GM21381 (cell line): ENCODE data around the gene FAM169A.
"Not testable (repeated sequence)": the region's sequence is repeated elsewhere in the genome, so short reads cannot be mapped to it uniquely, and the experiment has no call there.

ENCODE experiments used
- ATAC-seq: cut with Tn5 transposase; IDR thresholded peaks from one replicate; pipeline ENCODE4 v1.9.1; 2021; ENCODE audit warnings: mild to moderate bottlenecking, moderate library complexity; ENCODE audit not compliant: unreplicated experiment

The FAM169A gene

DNA sequence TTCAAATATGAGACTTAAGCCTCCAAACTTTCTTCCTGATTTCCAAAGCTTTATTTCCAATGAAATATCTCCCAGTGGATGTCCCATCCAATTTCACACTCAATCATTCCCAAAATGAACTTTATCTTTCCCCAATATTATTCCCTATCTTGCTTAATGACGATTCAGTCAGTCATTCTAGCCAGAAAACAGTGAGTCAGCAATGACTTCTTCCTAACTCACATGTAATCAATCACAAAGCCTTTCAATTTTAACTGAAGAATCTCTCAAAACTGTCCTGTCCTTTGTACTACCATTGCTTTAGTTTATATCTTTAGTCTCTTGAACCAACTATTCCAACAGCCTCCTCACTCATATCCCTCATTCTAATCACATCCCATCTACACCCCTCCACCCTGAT lies 64.2 kb downstream of the FAM169A start:
- no peak for ATAC-seq

DNA sequence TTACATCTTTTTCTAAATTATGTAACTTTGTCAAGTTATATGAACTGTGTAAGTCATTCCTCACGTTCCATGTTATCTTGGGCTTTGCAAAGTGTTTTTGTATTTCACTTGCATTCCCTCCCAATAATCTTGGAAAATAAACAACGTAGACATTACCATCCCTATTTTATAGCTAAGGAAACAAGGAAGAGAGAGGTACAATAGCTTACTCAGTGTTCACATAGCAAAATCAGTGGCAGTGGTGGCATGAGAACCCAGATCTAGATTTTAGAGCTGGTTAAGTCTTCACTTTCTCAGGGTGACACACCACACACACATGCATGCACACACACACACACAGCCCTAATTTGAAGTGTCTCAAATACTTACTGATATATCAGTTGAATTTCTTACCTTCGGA lies 65.0 kb downstream of the FAM169A start:
- ATAC-seq: no peak

DNA sequence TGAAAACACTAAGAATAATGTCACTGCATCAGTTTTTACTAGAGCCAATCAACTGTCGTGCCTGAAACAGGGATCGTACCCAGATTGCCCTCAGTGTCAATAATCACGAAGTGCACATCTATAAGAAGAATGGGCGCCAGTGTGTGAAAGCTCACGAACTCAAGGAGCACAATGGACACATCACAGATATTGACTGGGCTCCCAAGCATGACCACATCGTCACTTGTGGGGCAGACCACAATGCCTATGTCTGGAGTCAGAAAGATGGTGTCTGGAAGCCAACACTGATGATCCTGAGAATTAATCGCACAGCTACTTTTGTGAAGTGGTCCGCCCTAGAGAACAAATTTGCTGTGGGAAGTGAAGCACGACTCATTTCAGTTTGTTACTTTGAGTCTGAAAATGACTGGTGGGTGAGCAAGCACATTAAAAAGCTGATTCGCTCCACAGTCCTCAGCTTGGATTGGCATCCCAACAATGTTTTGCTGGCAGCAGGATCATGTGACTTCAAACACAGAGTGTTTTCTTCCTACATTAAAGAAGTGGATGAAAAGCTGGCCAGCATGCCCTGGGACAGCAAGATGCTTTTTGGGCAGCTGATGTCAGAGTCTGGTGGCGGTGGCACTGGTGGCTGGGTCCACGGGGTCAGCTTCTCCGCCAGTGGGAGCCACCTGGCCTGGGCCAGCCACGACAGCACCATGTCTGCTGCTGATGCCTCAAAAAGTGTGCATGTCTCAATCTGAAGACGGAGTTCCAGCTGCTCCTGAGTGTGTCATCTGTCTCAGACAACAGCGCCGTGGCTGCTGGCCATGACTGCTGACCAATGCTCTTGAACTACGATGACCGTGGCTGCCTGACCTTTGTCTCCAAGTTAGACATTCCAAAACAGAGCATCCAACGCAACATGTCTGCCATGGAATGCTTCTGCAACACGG lies 66.9 kb downstream of the FAM169A start:
- no peak for ATAC-seq

DNA sequence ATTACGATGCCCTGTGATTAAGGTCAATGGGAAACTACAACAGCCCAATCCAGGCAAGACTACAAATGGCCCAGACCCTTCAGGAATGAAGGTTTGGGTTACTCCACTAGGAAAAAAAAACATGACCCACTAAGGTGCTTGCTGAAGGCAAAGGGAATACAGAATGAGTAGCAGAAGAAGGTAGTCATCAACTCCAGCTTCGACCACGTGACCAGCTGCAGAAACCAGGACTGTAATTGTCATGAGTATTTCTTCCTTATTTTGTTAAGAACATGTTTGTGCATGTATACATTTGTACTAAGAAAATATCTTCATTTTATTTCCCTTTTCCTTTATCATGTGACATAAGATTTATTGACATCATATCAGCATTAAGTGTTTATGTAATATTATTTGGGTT lies 74.5 kb downstream of the FAM169A start:
- ATAC-seq: not testable (repeated sequence)

DNA sequence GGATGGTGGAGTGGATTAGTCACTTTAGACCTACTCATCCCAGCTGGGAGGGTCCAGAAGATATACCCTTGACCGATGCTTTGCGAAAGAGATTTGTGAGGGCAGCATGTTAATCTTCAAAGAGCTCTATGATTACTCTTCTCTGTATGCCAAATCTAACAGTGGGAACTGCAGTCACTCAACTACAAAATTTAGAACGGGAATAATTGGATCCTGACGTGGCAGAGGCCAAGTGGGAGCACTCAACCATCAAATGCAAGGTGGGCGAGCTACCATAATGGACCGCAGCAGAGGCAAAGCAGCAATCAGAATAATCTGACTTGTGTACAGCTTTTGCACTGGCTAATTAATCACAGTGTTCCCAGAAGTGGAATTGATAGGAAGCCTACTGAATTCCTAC lies 78.8 kb downstream of the FAM169A start:
- no peak for ATAC-seq

DNA sequence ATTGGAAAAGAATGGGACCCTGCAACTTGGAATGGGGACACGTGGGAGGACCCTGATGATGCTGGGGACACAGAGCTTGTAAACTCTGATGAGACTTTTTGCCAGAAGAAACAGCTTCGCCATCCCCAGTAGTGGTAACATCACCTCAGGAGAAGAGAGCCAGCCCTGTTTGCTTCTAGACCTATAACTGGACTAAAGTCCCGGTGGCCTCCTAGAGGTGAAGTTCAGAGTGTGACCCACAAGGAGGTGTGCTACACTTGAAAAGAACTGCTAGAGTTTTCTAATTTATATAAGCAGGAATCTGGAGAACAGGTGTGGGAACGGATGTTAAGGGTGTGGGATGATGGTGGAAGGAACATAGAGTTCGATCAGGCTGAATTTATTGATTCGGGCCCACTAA lies 79.3 kb downstream of the FAM169A start:
- no peak for ATAC-seq

DNA sequence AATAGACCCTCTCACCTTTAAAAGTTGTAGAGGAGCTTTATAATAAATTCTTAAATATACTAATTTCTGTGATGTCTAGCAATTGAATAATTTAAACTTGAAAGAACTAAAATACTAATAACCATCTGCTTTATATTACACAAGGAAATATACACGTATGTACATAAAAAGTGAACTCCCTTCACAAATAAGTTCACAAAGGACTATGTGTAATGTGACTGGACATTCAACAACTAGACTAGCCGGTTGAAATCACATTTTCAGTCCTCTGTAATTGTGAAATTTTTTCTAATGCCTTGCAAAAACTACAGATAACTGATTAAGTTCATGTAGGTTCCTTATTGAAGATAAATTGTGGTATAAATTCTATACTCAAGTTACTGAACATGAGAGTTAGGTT lies 87.6 kb downstream of the FAM169A start:
- no peak for ATAC-seq

DNA sequence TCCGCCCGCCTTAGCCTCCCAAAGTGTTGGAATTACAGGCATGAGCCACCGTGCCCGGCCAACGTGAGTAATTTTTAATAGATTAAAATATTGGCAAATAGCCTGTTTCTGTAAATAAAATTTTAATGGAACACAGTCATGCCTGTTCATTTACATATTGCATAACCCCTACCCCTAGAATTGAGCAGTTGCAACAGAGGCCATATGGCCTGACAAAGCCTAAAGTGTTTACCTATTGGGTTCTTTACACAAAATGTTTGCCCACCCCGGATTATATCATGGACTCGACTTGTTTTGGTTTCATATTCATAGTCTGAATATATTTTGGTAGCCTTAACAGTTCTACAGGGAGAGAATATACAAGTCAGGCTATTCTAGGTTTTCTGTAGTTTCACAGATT lies 93.8 kb downstream of the FAM169A start:
- no peak for ATAC-seq

DNA sequence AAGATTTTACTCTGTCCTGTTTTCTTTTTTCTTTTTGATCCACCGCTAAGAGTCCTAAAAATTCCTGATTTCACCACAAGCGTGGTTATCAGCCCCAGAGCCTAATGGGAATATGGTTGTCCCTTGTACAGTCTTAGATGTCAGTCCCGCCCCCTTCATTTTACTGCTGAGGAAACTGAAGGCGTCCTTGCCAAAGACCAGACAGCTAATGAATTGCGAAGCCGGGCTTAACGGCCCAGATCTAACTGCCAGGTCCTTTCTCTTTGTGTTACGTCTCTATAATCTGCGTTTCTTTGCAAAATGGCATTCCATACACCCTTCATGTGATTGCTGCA lies 98.6 kb downstream of the FAM169A start:
- ATAC-seq: peak; percentile 22

DNA sequence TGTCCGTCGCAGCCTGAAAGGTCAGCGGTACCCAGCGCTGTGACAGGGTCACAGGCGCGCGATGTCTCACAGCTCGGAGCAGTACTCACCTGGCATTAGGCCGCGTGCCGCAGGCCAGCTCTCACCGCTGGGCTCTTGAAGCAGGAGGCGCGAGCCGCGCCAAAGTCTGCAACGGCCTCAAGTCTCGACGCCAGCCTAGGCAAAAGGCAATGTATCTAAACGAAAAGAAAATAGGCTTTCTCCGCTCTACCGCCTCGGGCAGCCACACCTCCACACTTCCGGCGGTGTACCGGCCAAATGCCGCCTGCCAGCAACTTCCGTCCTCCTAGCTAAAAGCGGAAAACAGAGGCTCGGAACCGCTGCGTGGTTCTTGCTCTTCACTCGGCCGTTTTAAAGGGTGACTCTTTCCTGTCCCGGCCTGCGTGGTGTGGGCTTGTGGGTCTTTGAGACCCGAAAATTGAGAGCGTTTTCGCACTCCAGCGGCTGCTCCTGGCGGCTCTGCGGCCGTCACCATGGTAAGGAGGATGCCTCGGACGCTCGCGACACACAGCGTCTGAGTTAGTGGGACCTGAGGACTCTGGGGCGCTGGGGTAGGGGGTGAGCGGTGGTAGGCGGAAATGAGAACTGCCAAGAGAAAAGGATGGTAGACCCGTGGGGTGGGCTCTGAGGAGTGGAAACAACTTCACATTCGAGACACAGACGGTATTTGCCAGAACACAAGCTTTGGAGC lies 99.2 kb downstream of the FAM169A start, which contains the start of the genes GFM2 and NSA2:
Gene GFM2 (minus strand): TSS at position 269 of the 730 bp plus-strand sequence. CDS start 3,375 bp downstream, outside the sequence.
Gene NSA2 (plus strand): TSS at position 401 of the 730 bp plus-strand sequence. CDS start 112 bp downstream, at position 513.
- ATAC-seq: peak; percentile 93

DNA sequence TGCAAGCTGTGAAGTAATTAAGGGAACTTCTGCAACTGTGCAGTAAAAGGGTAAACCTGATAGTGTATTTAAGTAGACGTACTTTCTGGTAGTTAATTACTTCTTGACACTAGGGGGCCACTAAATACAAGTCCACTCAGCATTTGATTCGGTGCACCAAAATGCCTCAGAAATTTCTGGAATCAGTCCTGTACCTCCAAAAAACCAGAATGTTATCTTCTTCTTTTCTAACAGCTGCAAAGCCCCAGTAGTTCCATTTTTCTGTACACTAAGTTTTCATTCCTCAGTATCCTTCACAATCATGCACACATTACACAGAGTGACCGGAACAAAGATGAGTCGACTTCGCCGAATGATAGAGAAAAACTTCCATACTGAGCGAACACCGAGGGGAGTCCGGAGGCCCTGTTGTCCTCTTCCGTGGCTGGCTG lies 99.8 kb downstream of the FAM169A start:
- ATAC-seq: peak; percentile 36

DNA sequence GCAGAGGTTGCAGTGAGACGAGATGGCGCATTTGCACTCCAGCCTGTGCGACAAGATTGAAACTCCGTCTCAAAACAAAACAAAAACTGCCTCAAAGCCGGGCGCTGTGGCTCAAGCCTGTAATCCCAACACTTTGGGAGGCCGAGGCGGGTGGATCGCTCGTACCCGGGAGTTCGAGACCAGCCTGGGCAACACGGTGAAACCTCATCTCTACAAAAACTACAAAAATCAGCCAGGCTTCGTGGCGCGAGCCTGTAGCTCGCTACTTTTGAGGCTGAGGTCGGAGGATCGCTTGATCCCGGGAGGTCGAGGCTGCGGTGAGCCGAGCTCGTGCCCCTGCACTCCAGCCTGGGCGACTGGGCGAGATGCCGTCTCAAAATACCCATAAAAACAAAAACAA lies 100.3 kb downstream of the FAM169A start:
- no peak for ATAC-seq

DNA sequence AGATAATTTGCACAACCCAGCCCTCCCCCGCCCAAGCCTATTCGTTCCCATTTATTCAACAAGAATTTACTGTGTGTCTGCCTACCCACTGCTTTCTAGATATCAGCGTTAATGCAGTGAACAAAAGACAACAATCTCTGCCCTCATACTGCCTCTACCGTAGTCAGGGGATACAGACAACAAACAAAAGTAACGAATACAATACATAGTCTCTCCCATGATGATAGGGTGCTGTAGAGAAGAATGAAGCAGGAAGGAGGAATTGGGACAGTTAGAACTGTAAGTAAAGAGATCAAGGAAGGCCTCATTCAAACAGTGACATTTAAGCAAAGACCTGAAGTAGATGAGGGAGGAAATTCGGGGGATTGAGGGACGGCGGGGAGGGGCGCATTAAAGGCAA lies 101.0 kb downstream of the FAM169A start:
- no peak for ATAC-seq

DNA sequence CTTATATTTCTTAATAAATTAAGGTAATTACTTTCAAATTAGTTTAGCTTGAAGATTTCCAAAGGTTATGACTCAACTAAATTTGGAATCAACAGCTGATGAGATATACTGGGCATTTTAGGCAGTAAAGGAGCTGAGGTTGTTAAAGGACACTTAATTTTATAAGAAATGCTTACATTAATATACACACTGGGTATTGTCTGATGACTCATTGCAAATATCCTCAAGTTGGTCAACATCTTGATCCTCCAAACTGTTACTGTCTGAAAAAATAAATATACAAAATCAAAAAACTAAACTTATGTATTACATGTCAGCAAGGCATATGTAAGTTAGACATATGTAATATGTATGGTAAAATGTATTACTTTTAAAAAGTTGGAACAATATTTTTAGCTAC lies 102.7 kb downstream of the FAM169A start:
- no peak for ATAC-seq

DNA sequence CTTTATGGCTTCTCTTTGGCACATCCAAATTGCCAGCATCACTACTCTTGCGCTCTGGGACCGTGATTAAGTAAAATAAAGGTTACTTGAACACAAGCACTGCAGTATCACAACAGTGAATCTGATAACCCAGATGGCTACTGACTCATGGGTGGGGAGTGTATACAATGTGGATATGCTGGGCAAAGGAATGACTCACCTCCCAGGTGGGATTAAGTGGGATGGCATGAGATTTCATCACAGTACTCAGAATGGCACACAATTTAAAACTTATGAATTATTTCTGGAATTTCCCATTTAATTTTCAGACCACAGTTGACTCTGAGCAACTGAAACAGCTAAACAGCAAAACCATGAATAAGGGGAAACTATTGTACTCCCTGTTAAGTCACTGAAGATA lies 103.6 kb downstream of the FAM169A start:
- no peak for ATAC-seq

DNA sequence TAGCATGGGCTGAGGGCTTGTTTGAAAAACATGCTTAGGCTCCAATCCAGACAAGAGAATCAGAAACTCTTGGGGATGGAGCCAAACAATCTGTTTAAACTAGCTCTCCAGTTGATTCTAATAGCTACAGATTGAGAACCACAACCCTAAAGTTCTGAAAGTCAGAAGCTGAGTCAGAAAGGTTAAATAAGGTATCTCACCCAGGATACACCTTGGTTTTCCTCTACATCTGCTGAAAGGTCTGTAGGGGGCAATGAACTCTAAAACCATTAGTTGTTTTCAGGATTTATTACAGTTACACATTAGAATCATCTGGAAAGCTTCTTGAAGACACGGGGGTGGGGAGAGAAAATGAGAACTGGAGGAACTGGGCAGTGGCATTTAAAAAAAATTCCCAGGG lies 104.9 kb downstream of the FAM169A start:
- ATAC-seq: no peak

DNA sequence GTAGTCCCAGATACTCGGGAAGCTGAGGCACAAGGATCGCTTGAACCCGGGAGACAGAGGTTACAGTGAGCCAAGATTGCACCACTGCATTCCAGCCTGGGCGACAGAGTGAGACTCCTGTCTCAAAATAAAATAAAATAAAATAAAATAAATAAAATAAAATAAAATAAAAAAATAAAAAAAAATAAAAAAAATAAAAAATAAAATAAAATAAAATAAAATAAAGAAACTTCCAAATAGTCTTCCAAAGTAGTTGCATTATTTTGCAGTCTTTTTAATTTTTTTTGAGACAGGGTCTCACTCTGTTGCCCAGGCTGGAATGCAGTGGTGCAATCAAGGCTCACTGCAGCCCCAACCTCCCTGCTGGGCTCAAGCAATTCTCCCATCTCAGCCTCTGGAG lies 117.4 kb downstream of the FAM169A start:
- not testable (repeated sequence) for ATAC-seq

DNA sequence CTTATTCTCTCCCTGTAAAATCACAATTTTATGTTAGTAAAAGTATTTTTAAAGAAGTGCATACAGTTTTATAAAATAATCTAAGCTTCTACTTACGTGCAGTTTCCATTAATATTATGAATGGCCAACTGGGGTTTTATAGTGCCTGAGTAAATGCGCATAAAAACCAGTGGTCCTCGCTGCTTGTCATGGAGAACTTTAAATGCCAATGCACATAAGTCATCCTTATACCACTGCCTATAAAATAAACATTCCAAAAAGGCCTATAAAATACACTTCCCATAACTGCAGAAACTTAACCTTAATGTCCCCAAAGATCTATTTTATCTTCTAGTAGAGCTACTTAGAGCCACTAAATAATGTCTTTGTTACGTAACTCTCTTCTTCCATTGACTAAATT lies 127.8 kb downstream of the FAM169A start:
- no peak for ATAC-seq

DNA sequence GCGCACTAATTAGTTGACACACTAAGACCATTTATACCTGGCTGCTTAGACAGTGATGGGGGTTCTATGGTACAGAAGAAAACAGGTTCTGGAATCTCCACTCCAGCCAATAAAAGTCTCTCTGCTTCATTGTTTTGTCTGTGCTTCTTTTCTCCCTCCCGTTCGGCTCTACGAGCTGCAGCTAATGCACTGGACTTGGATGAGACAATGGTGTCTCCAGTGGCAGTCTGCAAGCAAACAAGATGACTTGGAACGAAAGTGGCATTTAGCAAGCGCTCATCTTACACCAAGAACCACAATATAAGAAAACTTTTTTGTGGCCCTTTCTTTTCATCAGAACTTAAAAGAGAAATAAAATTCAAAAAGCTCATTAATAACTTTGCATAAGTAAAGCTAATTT lies 129.4 kb downstream of the FAM169A start:
- ATAC-seq: no peak
